Muscle layer of duodenum (tissue), 2 donors: ENCODE measurements around the gene SLC4A4.

ENCODE experiments used
- H3K27ac ChIP-seq: one replicate; pipeline ENCODE4 v1.7.0; 2013; ENCODE audit warnings: mild to moderate bottlenecking, low read length
- H3K27me3 ChIP-seq: one replicate; pipeline ENCODE4 v1.7.0; 2013; ENCODE audit warnings: low read depth, mild to moderate bottlenecking, control low read depth, low read length
- H3K36me3 ChIP-seq, 2 donors: one replicate each; pipeline ENCODE4 v1.7.0; 2013; ENCODE audit warnings: low read length in 2 of 2, control low read depth in 1 of 2, mild to moderate bottlenecking in 1 of 2; ENCODE audit not compliant: insufficient read depth in 2 of 2, control insufficient read depth in 1 of 2
- H3K4me1 ChIP-seq, 2 donors: one replicate each; pipeline ENCODE4 v1.7.0; 2013; ENCODE audit warnings: low read length in 2 of 2, mild to moderate bottlenecking in 2 of 2, control low read depth in 1 of 2, moderate library complexity in 1 of 2; ENCODE audit not compliant: insufficient read depth in 2 of 2, control insufficient read depth in 1 of 2
- H3K4me3 ChIP-seq, 2 donors: one replicate each; pipeline ENCODE4 v1.7.0; 2013; ENCODE audit warnings: low read length in 2 of 2, low read depth in 1 of 2, mild to moderate bottlenecking in 1 of 2
- H3K9me3 ChIP-seq, 2 donors: one replicate each; pipeline ENCODE4 v1.7.0; 2013; ENCODE audit warnings: low read length in 2 of 2, control low read depth in 1 of 2, mild to moderate bottlenecking in 1 of 2; ENCODE audit not compliant: control insufficient read depth in 1 of 2
- donor health status: healthy.

Gene SLC4A4

DNA sequence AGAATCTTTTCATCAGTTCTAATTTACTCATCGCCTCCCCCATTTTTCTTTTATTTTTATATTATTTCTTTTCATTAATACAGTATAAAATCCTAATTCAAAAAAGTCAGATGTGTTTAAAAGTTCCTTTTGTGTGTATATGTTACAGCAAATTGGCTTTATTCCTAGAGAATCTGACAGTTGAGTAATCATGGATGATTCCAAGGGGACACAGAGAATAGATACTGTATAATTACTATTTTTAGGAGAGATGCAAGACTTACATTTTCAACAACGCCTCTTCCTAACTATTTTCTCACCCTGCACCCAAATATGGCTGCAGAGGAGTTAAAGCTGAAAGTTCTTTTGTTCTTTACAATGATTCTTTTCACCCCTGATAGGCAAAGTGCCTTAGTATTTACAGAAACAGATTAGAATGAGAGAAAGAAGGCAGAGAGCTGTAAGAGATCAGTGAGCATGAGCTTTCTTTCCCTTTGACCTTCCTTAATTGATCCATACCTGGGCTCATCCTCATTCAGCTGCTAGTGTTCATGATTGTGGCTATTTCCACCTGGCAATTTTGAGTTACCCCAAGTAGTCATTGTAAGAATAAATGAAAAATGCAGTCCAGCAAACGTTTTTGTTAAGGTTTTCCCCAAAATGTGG is 210.8 kb downstream of the SLC4A4 start:
- H3K27me3 ChIP-seq: no peaks in the 10 kb centered on the region
- H3K27ac ChIP-seq: no peak overlapping the region
- H3K4me3 ChIP-seq: no peak overlapping the region
- no peaks in the 10 kb centered on the region for H3K4me1 ChIP-seq
- H3K36me3 ChIP-seq: peaks cover 0 to 4% of the 10 kb centered on the region in 2 donors
- no peaks in the 10 kb centered on the region for H3K9me3 ChIP-seq

DNA sequence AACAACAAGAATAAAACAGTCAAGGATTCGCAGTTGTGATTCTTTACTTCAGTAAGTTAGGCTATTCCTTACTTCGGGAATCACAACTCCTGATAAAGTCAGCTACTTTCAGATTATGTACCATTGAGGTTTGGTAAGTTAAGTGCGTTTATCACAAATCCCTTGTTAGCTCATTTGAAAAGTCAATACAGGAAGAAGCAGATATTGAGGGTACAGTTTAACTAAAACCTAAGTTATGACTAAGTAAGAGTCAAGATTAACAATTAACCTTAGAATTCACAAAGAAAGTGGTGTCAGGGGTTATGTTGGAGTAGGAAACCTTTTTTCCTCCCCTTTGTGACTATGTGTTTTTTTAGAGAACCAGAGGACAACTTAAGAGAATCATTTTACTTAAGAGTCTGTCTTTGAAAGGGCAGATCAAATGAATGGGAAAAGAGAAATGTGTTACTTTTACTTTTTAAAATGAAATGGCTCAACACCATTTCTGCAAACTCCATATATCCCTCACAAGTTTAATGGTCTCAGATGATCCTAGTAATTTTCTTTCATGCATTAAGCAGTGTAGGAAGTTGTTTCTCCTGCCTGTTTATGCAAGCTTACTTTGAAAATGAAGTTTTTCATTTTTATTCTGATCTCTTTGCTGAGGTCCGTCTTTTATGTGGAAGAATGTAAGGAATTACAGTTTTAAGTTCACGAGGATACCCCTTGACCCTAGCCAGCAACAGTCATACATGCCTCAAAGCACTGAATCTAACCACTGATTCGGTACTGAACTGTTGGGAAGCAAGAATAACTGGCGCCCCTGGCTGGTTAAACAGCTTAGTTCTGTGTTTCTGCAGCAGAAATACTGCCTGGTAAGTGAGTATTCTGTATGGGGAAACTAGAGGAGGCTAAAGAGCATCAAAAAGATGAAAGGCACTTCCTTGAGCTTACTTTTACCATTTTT is 211.7 kb downstream of the SLC4A4 start:
- H3K9me3 ChIP-seq: no peaks in the 10 kb centered on the region
- H3K36me3 ChIP-seq: peaks cover 0 to 4% of the 10 kb centered on the region in 2 donors
- H3K4me3 ChIP-seq: no peak overlapping the region
- H3K27ac ChIP-seq: no peak overlapping the region
- H3K27me3 ChIP-seq: no peaks in the 10 kb centered on the region
- H3K4me1 ChIP-seq: no peaks in the 10 kb centered on the region

DNA sequence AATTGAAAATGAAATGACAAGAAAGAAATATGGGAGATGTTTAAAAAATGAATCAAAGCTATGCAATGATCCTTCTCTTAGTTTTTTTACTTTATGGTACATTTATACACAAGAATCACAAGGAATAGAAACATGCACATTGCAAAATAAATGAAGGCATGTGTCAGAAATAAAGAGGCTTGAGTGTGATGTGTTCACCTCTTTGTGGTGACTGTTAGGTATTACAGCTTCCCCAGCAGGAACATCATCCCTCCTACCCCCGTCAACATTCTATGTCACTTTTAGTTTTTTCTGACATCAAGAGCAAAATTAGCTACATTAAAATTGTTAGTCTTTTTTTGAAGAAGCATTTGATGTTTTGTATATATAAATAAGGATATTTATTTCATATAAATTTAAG is 214.8 kb downstream of the SLC4A4 start:
- no peaks in the 10 kb centered on the region for H3K36me3 ChIP-seq
- H3K27me3 ChIP-seq: no peaks in the 10 kb centered on the region
- no peaks in the 10 kb centered on the region for H3K4me1 ChIP-seq
- H3K27ac ChIP-seq: no peak overlapping the region
- no peak overlapping the region for H3K4me3 ChIP-seq
- H3K9me3 ChIP-seq: no peaks in the 10 kb centered on the region

DNA sequence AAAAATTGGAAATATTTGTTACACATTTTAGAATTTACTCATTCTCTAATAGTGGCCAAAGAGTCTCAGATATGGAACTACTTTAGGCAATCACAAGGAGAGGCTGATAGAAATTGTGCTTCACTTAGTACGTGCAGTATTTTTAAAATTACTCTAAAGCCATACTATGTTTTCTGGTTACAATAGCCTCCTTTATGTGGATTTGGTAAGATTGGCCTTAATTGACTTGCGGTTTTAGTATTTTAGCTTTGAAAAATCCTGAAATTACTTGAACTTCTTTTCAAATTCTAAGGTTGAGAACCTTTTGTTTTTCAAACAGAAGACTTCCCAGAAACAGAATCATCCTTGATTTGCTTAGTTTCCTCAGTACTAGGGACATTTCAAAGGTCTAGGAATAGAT is 215.2 kb downstream of the SLC4A4 start:
- no peak overlapping the region for H3K27ac ChIP-seq
- H3K36me3 ChIP-seq: no peaks in the 10 kb centered on the region
- no peaks in the 10 kb centered on the region for H3K4me1 ChIP-seq
- H3K9me3 ChIP-seq: no peaks in the 10 kb centered on the region
- H3K4me3 ChIP-seq: no peak overlapping the region
- no peaks in the 10 kb centered on the region for H3K27me3 ChIP-seq

- H3K4me3 ChIP-seq: no peak overlapping the region
- H3K27ac ChIP-seq: no peak overlapping the region
- no peaks in the 10 kb centered on the region for H3K9me3 ChIP-seq
- no peaks in the 10 kb centered on the region for H3K36me3 ChIP-seq
- H3K27me3 ChIP-seq: no peaks in the 10 kb centered on the region
- no peaks in the 10 kb centered on the region for H3K4me1 ChIP-seq
Measured at GRCh38 chr4:71558248-71558647, 219.4 kb downstream of the SLC4A4 start.

DNA sequence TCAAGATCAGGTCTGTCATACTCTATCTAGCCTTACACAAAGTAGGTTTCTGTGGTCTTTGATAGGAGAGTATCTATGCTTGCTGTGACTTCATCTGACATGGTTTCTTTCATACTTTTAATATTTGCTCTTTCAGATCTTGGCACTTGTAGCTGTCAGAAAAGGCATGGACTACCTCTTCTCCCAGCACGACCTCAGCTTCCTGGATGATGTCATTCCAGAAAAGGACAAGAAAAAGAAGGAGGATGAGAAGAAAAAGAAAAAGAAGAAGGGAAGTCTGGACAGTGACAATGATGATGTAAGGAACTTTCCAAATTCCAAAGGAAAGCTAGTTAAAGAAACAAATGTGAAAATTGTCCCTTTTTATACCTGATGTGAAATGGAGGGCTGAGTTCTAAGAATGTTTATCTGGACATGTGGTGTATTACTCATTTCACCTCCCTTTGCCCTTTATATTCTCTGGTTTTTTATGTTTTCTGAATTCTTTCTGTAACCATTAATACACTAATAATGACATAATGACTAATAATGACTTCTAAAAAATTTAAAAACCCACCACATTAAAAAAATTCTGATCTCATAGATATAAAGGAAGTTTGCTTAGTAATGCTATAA is 221.2 kb downstream of the SLC4A4 start:
- H3K27ac ChIP-seq: no peak overlapping the region
- H3K4me3 ChIP-seq: no peak overlapping the region
- H3K9me3 ChIP-seq: no peaks in the 10 kb centered on the region

DNA sequence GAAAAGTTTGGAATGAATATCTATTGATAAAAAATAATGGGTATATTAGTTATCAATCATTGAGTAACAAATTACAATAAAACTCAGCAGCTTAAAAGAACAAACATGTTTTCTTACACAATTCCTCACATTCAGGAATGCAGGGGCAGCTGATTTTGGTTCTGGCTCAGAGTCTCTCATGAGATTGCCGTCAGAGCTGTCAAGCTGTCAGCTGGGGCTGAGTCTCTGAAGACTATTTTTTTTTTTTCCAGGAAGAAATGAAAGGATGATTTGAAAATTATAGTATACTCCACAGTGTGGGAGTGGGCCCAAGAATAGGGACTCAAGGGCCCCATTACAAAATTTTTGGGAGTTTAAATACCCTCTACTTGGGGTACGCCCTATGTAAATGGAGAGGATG is 226.0 kb downstream of the SLC4A4 start:
- no peaks in the 10 kb centered on the region for H3K27me3 ChIP-seq
- no peak overlapping the region for H3K27ac ChIP-seq
- no peaks in the 10 kb centered on the region for H3K36me3 ChIP-seq
- H3K4me3 ChIP-seq: no peak overlapping the region
- no peaks in the 10 kb centered on the region for H3K4me1 ChIP-seq
- no peaks in the 10 kb centered on the region for H3K9me3 ChIP-seq

More for the DNA sequence above, 221.2 kb downstream of the SLC4A4 start:
- Histone ChIP-seq H3K36me3 (no peaks in the 10 kb centered on the region), H3K27me3 (no peaks in the 10 kb centered on the region), H3K4me1 (no peaks in the 10 kb centered on the region)

- no peaks in the 10 kb centered on the region for H3K27me3 ChIP-seq
- H3K4me1 ChIP-seq: no peaks in the 10 kb centered on the region
- H3K4me3 ChIP-seq: no peak overlapping the region
- no peaks in the 10 kb centered on the region for H3K9me3 ChIP-seq
- H3K36me3 ChIP-seq: no peaks in the 10 kb centered on the region
- H3K27ac ChIP-seq: no peak overlapping the region
Measured at GRCh38 chr4:71566856-71567255, 228.0 kb downstream of the SLC4A4 start.

- no peak overlapping the region for H3K4me3 ChIP-seq
- no peaks in the 10 kb centered on the region for H3K4me1 ChIP-seq
- no peaks in the 10 kb centered on the region for H3K27me3 ChIP-seq
- no peak overlapping the region for H3K27ac ChIP-seq
- no peaks in the 10 kb centered on the region for H3K36me3 ChIP-seq
- H3K9me3 ChIP-seq: no peaks in the 10 kb centered on the region
Measured at GRCh38 chr4:71568131-71568530, 229.3 kb downstream of the SLC4A4 start.

GRCh38 chr4:71570492-71570891 is 231.7 kb downstream of the SLC4A4 start:
- Histone ChIP-seq H3K27ac (no peak overlapping the region), H3K36me3 (no peaks in the 10 kb centered on the region), H3K9me3 (peaks cover 0 to 2% of the 10 kb centered on the region in 2 donors), H3K27me3 (no peaks in the 10 kb centered on the region), H3K4me1 (no peaks in the 10 kb centered on the region), H3K4me3 (no peak overlapping the region)

- H3K36me3 ChIP-seq: no peaks in the 10 kb centered on the region
- H3K4me3 ChIP-seq: no peak overlapping the region
- H3K27ac ChIP-seq: no peak overlapping the region
- peaks cover 0 to 2% of the 10 kb centered on the region in 2 donors for H3K9me3 ChIP-seq
- no peaks in the 10 kb centered on the region for H3K27me3 ChIP-seq
- H3K4me1 ChIP-seq: no peaks in the 10 kb centered on the region
Measured at GRCh38 chr4:71571346-71571745, 232.5 kb downstream of the SLC4A4 start.
